ENCODE measurements around the gene JMJD8.

DNA sequence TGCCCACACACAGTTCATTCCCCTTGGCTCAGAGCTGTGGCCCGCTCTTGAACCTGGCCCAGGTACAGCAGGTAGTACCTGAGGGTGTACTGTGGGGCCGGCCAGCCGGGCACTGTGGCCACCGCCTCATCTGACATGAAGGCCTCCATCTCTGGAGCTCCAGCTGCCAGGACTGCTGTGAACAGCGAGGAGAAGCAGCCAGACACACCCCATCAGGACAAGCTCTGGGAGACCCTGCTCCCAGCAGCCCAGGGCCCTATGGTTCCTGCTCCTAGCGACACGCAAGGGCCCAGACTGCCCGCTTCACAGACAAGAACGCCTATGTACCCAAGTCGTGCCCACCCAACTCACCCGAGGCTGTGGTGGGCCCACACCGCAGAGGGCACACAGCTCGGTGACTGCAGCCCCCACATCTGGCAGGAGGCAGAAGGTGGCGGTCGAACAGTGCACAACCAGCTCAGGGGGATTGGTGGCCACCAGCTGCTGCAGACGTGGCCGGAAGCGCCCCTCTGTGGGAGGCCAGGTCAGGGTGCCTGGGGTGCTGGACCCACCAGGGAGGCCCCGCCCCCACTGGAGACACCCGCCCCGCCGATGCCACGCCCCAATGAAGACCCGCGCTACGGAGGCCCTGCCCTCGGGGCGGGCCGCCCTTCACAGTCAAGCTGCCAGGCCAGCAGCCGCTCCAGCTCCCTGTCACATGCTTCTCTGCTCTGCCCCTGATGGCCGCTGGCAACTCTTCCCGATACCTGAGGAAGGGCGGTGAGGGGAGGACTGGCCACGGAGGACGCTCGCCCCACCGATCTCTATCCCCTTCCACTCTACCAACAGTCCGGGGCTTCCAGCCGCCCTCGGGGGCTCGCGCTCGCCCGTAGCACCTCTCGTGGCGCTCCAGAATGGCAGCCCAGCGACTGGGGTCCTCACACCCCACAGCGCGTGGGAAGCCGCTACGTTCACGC lies 5.0 kb downstream of the JMJD8 start:
- TF ChIP-seq, protein P1, sequence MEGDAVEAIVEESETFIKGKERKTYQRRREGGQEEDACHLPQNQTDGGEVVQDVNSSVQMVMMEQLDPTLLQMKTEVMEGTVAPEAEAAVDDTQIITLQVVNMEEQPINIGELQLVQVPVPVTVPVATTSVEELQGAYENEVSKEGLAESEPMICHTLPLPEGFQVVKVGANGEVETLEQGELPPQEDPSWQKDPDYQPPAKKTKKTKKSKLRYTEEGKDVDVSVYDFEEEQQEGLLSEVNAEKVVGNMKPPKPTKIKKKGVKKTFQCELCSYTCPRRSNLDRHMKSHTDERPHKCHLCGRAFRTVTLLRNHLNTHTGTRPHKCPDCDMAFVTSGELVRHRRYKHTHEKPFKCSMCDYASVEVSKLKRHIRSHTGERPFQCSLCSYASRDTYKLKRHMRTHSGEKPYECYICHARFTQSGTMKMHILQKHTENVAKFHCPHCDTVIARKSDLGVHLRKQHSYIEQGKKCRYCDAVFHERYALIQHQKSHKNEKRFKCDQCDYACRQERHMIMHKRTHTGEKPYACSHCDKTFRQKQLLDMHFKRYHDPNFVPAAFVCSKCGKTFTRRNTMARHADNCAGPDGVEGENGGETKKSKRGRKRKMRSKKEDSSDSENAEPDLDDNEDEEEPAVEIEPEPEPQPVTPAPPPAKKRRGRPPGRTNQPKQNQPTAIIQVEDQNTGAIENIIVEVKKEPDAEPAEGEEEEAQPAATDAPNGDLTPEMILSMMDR (IDR thresholded peaks at IDR 0.05) = no peak
- no peak for TF ChIP-seq POLR2A (IDR thresholded peaks at IDR 0.05)
